A673 (cell line): ENCODE results near the gene PRMT7. TPM values are rescaled to one million over a fixed set of nuclear protein-coding genes. Genes with fewer than 3 reads are reported as not detected.

Source experiments
- BruUV-seq: library from RNA; stranded (reverse); fragments of 400-500 nt; replicated peaks from 2 replicates; lab custom pipeline; 2021; lab: Mats Ljungman, UMichigan
- CTCF ChIA-PET: fragments of 300-600 bp; sonication (Branson Sonifier 250); formaldehyde crosslinking; loops from one replicate; lab custom pipeline; 2022; ENCODE audit warnings: antibody characterized with exemption; lab: Charles Lee
- POLR2A ChIA-PET: fragments of 300-600 bp; sonication (Branson Sonifier 250); formaldehyde crosslinking; loops from one replicate; lab custom pipeline; 2022; ENCODE audit warnings: antibody characterized with exemption; ENCODE audit not compliant: low non-redundant PET; lab: Charles Lee
- DNase-seq: peaks from one replicate; pipeline ENCODE4 v3.0.0-alpha.2; 2015; ENCODE audit warnings: low spot score
- H3K27ac ChIP-seq: fragments of 200-600 bp; sonication (generic); 2 replicates; pipeline ENCODE4 v1.5.1; 2016; ENCODE audit warnings: mixed run types, low read depth, mild to moderate bottlenecking, mixed read lengths, antibody characterized with exemption, low read length; ENCODE audit not compliant: poor library complexity, severe bottlenecking
- H3K27me3 ChIP-seq: fragments of 200-600 bp; sonication (generic); replicated peaks from 2 replicates; pipeline ENCODE4 v1.6.1; 2017; ENCODE audit warnings: mixed run types, low read depth, mild to moderate bottlenecking, mixed read lengths, antibody characterized with exemption, low read length; ENCODE audit not compliant: insufficient read depth, poor library complexity
- H3K36me3 ChIP-seq: fragments of 200-600 bp; sonication (generic); 2 replicates; pipeline ENCODE4 v1.6.1; 2016; ENCODE audit warnings: mixed run types, mild to moderate bottlenecking, mixed read lengths, antibody characterized with exemption, low read length; ENCODE audit not compliant: insufficient read depth, poor library complexity, severe bottlenecking
- H3K4me1 ChIP-seq: fragments of 200-600 bp; sonication (generic); 2 replicates; pipeline ENCODE4 v1.6.1; 2017; ENCODE audit warnings: mixed run types, mild to moderate bottlenecking, mixed read lengths, antibody characterized with exemption, low read length; ENCODE audit not compliant: insufficient read depth, poor library complexity, severe bottlenecking
- H3K4me3 ChIP-seq: fragments of 200-600 bp; sonication (generic); 2 replicates; pipeline ENCODE4 v1.5.1; 2016; ENCODE audit warnings: low read depth, mixed run types, mild to moderate bottlenecking, mixed read lengths, low read length; ENCODE audit not compliant: poor library complexity, severe bottlenecking
- H3K9me3 ChIP-seq: fragments of 200-600 bp; sonication (generic); 2 replicates; pipeline ENCODE4 v1.6.1; 2016; ENCODE audit warnings: mixed run types, low read depth, mild to moderate bottlenecking, mixed read lengths, antibody characterized with exemption, low read length; ENCODE audit not compliant: poor library complexity, severe bottlenecking
- CTCF ChIP-seq: fragments of 300-800, 200-600 bp; sonication (generic); conservative IDR thresholded peaks from 2 replicates; pipeline ENCODE4 v1.5.1; 2017; ENCODE audit warnings: low read depth, mild to moderate bottlenecking, antibody characterized with exemption, low read length, moderate library complexity, mixed read lengths
- EZH2 ChIP-seq: fragments of 200-600 bp; sonication (generic); IDR thresholded peaks from 2 replicates; pipeline ENCODE4 v1.6.1; 2017; ENCODE audit warnings: borderline replicate concordance, low read depth, mild to moderate bottlenecking, mixed read lengths, antibody characterized with exemption, low read length; ENCODE audit not compliant: poor library complexity, severe bottlenecking
- intact Hi-C: fragments of 100-400 bp; cut with micrococcal nuclease; formaldehyde crosslinking; loops from one replicate; pipeline ENCODE4 v1.10.0; 2022; ENCODE audit not compliant: unreplicated experiment
- total RNA-seq: library from RNA; stranded (reverse); gene quantifications from 2 replicates; pipeline ENCODE4 v1.2.3, GENCODE V29; 2021

The PRMT7 gene
- total RNA-seq, 1 experiment from 2014 or later = 66.2 TPM

DNA sequence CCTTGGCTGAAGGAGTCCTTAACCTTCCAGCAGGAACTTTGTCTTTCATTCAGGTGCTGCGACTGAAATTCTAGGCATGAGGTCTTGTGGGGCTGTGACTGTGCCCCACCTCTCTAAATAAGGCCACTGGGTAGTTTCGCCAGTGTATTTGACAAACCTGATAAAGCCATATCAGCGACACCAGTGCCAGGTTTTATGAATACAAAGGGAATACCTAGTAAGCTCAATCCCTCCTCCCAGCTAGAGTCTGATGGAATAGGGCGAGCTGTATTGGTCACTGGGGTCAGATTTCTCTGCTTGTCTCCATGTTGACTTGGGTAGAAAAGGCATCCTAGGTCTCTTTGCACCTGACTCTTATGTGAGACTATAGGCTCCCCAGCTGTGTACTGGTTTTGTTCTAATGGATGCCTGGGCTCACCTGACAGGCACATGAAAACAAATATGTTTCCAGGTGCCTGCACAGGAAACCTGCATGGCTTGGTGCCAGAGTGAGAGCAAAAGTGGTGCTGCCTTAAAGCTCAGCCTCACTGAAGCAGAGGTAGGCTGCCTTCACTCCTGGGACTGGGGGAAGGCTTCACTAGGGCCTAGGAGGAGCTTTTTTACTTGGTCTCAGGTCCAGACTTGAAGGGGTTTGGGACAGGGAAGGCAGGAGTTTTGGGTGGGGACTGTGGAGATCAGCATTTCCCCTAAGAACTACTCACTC, 38.2 kb upstream of the PRMT7 start:
- intact Hi-C loops = no loop called here
- no peak for DNase-seq
- POLR2A ChIA-PET = no interaction called here
- Histone ChIP-seq H3K36me3 (peaks cover 4% of the 10 kb centered on the region), H3K9me3 (no peaks in the 10 kb centered on the region), H3K4me3 (no peak overlapping the region), H3K27me3 (no peaks in the 10 kb centered on the region), H3K27ac (no peak overlapping the region), H3K4me1 (peaks cover 3% of the 10 kb centered on the region)
- BruUV-seq = no TSS peak
- no peak for TF ChIP-seq CTCF
- no peak for TF ChIP-seq EZH2
- CTCF ChIA-PET = no interaction called here

DNA sequence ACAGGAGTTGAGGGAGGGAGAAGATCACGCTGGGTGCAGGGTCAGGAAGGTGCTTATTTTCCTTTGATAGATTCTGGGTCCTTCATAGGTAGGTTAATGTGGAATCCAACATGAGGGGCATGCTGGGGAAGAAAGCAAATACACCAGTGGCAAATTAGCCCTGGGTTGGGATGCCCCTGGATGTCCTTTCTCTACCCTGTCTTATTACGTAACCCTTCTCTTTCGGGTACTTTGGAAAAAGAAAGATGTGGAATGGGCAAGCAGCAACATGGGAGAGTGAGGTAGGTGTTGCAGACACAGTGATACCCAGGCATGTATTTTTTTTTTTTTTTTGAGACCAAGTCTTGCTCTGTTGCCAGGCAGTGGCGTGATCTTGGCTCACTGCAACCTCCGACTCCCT, 37.4 kb upstream of the PRMT7 start:
- Histone ChIP-seq H3K4me3 (no peak overlapping the region), H3K9me3 (no peaks in the 10 kb centered on the region), H3K27me3 (no peaks in the 10 kb centered on the region), H3K36me3 (peaks cover 4% of the 10 kb centered on the region), H3K27ac (no peak overlapping the region), H3K4me1 (no peaks in the 10 kb centered on the region)
- BruUV-seq = no TSS peak
- DNase-seq = no peak
- ChIA-PET POLR2A (no interaction called here), CTCF (no interaction called here)
- intact Hi-C loops = no loop called here
- TF ChIP-seq EZH2 (no peak), CTCF (no peak)

DNA sequence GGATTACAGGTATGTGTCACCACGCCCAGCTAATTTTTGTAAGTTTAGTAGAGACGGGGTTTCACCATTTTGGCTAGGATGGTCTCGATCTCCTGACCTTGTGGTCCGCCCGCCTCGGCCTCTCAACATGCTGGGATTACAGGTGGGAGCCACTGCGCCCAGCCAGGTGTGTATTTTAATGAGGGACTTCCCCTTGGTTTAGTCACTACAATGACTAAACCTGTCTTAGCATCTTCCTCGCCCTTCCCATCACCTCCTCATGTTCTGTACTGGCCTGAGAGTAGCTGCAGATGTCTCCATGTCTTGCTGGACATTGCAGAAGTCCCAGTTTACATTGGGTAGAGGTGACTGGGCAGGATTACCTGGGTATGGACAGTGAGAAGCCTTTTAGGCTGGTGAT, 36.9 kb upstream of the PRMT7 start:
- H3K9me3 ChIP-seq = no peaks in the 10 kb centered on the region
- H3K4me3 ChIP-seq = no peak overlapping the region
- no peak for DNase-seq
- H3K27ac ChIP-seq = no peak overlapping the region
- H3K4me1 ChIP-seq = no peaks in the 10 kb centered on the region
- no peaks in the 10 kb centered on the region for H3K27me3 ChIP-seq
- no TSS peak for BruUV-seq
- CTCF ChIA-PET = no interaction called here
- POLR2A ChIA-PET = no interaction called here
- intact Hi-C loops = no loop called here
- TF ChIP-seq CTCF (no peak), EZH2 (no peak)
- H3K36me3 ChIP-seq = peaks cover 4% of the 10 kb centered on the region
